ENCODE data around the gene FAM151B. TPM values are rescaled to one million over a fixed set of nuclear protein-coding genes. Genes with fewer than 3 reads are reported as not detected.

FAM151B gene
- total and polyA plus RNA-seq, 10 of the 15 experiments (the other 5 are each of a cell fraction or from before 2014, with no cell fraction given), result 0.05 to 0.79 (median 0.22) TPM

DNA sequence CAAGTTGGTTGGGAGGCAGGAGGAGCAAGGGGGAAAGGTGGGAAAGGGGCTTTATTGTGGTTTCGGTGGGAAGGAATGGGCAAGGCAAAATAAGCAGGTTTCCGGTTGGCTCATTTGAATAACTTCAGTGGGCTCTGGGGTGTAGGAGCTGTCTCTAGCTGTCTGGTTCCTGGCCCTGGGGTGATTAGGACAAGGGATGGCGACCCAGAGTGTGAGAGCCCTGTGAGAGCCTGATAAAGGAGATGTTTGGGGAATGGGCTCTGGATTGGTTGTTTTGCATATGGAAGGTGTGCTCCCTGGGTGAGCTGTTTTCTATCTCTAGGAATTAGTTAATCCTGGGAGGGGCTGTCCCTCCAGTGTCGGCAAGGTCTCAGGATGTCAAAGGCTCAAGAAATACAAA lies 66.7 kb downstream of the FAM151B start:
- SMC1A ChIA-PET (ENCODE audit: uncharacterized antibody, unreplicated experiment), result no interaction called here
- H3K4me2 ChIP-seq (ENCODE audit: control insufficient read depth, insufficient read depth), result no peak overlapping the region
- H3K9me3 ChIP-seq (replicated peaks; ENCODE audit: control insufficient read depth, insufficient read depth, low read length), result no peaks in the 10 kb centered on the region
- no peak overlapping the region for H3K4me3 ChIP-seq
- TF ChIP-seq EP300 (IDR thresholded peaks at IDR 0.05; ENCODE audit: borderline replicate concordance in 1 of 2, control insufficient read depth in 1 of 2, low read depth in 2 of 2, low read length in 2 of 2), result no peak
- TF ChIP-seq ZNF274 (IDR thresholded peaks at IDR 0.05; ENCODE audit: insufficient read depth, insufficient read length), result no peak
- TF ChIP-seq, protein P1, sequence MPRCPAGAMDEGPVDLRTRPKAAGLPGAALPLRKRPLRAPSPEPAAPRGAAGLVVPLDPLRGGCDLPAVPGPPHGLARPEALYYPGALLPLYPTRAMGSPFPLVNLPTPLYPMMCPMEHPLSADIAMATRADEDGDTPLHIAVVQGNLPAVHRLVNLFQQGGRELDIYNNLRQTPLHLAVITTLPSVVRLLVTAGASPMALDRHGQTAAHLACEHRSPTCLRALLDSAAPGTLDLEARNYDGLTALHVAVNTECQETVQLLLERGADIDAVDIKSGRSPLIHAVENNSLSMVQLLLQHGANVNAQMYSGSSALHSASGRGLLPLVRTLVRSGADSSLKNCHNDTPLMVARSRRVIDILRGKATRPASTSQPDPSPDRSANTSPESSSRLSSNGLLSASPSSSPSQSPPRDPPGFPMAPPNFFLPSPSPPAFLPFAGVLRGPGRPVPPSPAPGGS (IDR thresholded peaks at IDR 0.05; ENCODE audit: borderline replicate concordance, insufficient read depth, low read depth, low read length, poor library complexity, severe bottlenecking), result no peak
- TF ChIP-seq SIX5 (IDR thresholded peaks at IDR 0.05; ENCODE audit: low read depth, low read length, severe bottlenecking), result no peak
- TF ChIP-seq ZNF622 (IDR thresholded peaks at IDR 0.05), result no peak
- TF ChIP-seq, protein P2, sequence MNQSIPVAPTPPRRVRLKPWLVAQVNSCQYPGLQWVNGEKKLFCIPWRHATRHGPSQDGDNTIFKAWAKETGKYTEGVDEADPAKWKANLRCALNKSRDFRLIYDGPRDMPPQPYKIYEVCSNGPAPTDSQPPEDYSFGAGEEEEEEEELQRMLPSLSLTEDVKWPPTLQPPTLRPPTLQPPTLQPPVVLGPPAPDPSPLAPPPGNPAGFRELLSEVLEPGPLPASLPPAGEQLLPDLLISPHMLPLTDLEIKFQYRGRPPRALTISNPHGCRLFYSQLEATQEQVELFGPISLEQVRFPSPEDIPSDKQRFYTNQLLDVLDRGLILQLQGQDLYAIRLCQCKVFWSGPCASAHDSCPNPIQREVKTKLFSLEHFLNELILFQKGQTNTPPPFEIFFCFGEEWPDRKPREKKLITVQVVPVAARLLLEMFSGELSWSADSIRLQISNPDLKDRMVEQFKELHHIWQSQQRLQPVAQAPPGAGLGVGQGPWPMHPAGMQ (IDR thresholded peaks at IDR 0.05; ENCODE audit: borderline replicate concordance), result no peak
- TF ChIP-seq LARP7 (IDR thresholded peaks at IDR 0.05), result no peak
- no peak for TF ChIP-seq BRCA1 (IDR thresholded peaks at IDR 0.05; ENCODE audit: low read depth, low read length)
- TF ChIP-seq GABPA (IDR thresholded peaks at IDR 0.05; ENCODE audit: low read depth), result no peak
- no peak for TF ChIP-seq POLR2AphosphoS5 (IDR thresholded peaks at IDR 0.05; ENCODE audit: low read length)
- TF ChIP-seq, protein P3, sequence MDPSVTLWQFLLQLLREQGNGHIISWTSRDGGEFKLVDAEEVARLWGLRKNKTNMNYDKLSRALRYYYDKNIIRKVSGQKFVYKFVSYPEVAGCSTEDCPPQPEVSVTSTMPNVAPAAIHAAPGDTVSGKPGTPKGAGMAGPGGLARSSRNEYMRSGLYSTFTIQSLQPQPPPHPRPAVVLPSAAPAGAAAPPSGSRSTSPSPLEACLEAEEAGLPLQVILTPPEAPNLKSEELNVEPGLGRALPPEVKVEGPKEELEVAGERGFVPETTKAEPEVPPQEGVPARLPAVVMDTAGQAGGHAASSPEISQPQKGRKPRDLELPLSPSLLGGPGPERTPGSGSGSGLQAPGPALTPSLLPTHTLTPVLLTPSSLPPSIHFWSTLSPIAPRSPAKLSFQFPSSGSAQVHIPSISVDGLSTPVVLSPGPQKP (IDR thresholded peaks at IDR 0.05; ENCODE audit: low read depth, low read length), result no peak
- TF ChIP-seq NR2F1 (conservative IDR thresholded peaks at IDR 0.05), result no peak
- TF ChIP-seq RCOR1 (conservative IDR thresholded peaks at IDR 0.05; ENCODE audit: low read depth, low read length), result no peak
- no peak for TF ChIP-seq MXI1 (IDR thresholded peaks at IDR 0.05; ENCODE audit: low read depth, low read length)
- TF ChIP-seq CREM (IDR thresholded peaks at IDR 0.05; ENCODE audit: low read depth), result no peak
- H2AFZ ChIP-seq (ENCODE audit: control insufficient read depth, low read depth, low read length), result no peak overlapping the region
- no peaks in the 10 kb centered on the region for H3K36me3 ChIP-seq (ENCODE audit: control insufficient read depth in 2 of 2, insufficient read depth in 2 of 2, low read length in 1 of 2)
- in situ Hi-C loops (cut with MboI) (no loop called here), intact Hi-C loops (cut with micrococcal nuclease; ENCODE audit: unreplicated experiment) (no loop called here)
- DNase-seq (ENCODE audit: low read depth, low spot score) (no peak), ATAC-seq (no peak), FAIRE-seq (no peak)
- H3K9ac ChIP-seq (ENCODE audit: control insufficient read depth, insufficient read depth, low read length), result no peak overlapping the region
- H4K20me1 ChIP-seq (ENCODE audit: control insufficient read depth, insufficient read depth), result no peaks in the 10 kb centered on the region; the same call in 1 of the 2 replicates
- H3K4me1 ChIP-seq (ENCODE audit: control insufficient read depth, insufficient read depth, low read length), result no peaks in the 10 kb centered on the region
- H3K27me3 ChIP-seq (replicated peaks in 1 of 2; ENCODE audit: control insufficient read depth in 2 of 2, insufficient read depth in 2 of 2, low read length in 1 of 2), result no peaks in the 10 kb centered on the region
- POLR2A ChIA-PET, result no interaction called here
- H3K27ac ChIP-seq (ENCODE audit: control insufficient read depth, insufficient read depth), result no peak overlapping the region
- RAD21 ChIA-PET (ENCODE audit: unreplicated experiment), result no interaction called here
- no peaks in the 10 kb centered on the region for H3K79me2 ChIP-seq (ENCODE audit: control insufficient read depth, insufficient read depth, low read length)
- WGBS (ENCODE audit: insufficient coverage, insufficient replicate concordance, low lambda C conversion rate, missing lambda C conversion rate), result 53% methylated on average over 4 of the region's 4 CpGs
- BruUV-seq (replicated peaks), result no TSS peak
- CTCF ChIA-PET, result no interaction called here

Measured in GM12878 (cell line).